Loucy (cell line): ENCODE measurements around the gene CKM.

Experiments used
- H2AFZ ChIP-seq: fragments of 200-600 bp; sonication (generic); 2 replicates; pipeline ENCODE4 v1.6.0; 2016; ENCODE audit warnings: antibody characterized with exemption, mild to moderate bottlenecking, low read length, moderate library complexity
- H3F3A ChIP-seq: fragments of 200-600 bp; 2 replicates; pipeline ENCODE4 v1.6.0; 2016; ENCODE audit warnings: antibody characterized with exemption, low read depth, mild to moderate bottlenecking
- H3K27me3 ChIP-seq: fragments of 200-600 bp; sonication (generic); 2 replicates; pipeline ENCODE4 v1.6.1; 2014; ENCODE audit warnings: low read length, mild to moderate bottlenecking; ENCODE audit not compliant: insufficient read depth, poor library complexity, severe bottlenecking
- H3K36me3 ChIP-seq: fragments of 200-600 bp; sonication (generic); 2 replicates; pipeline ENCODE4 v1.6.1; 2016; ENCODE audit warnings: low read length; ENCODE audit not compliant: insufficient read depth
- H3K4me1 ChIP-seq: fragments of 200-600 bp; sonication (generic); 2 replicates; pipeline ENCODE4 v1.5.1; 2014; ENCODE audit warnings: low read length, mild to moderate bottlenecking; ENCODE audit not compliant: insufficient read depth, poor library complexity, severe bottlenecking
- H3K4me2 ChIP-seq: fragments of 200-600 bp; sonication (generic); 2 replicates; pipeline ENCODE4 v1.6.0; 2014; ENCODE audit warnings: antibody characterized with exemption, low read length, low read depth, mild to moderate bottlenecking; ENCODE audit not compliant: poor library complexity, severe bottlenecking
- H3K4me3 ChIP-seq: fragments of 200-600 bp; sonication (generic); 2 replicates; pipeline ENCODE4 v1.5.1; 2014; ENCODE audit warnings: low read length, mild to moderate bottlenecking, mixed read lengths; ENCODE audit not compliant: poor library complexity, severe bottlenecking
- H3K79me2 ChIP-seq: fragments of 200-600 bp; sonication (generic); 2 replicates; pipeline ENCODE4 v1.6.1; 2014; ENCODE audit warnings: low read length; ENCODE audit not compliant: insufficient read depth
- H3K9ac ChIP-seq: fragments of 200-600 bp; sonication (generic); 2 replicates; pipeline ENCODE4 v1.6.0; 2014; ENCODE audit warnings: mild to moderate bottlenecking, low read depth, low read length, moderate library complexity; ENCODE audit not compliant: poor library complexity, severe bottlenecking
- H3K9me2 ChIP-seq: fragments of 200-600 bp; sonication (generic); replicated peaks from 2 replicates; pipeline ENCODE4 v1.6.1; 2016; ENCODE audit warnings: low read depth, low read length, mixed read lengths
- H3K9me3 ChIP-seq: fragments of 200-600 bp; sonication (generic); 2 replicates; pipeline ENCODE4 v1.6.1; 2014; ENCODE audit warnings: mild to moderate bottlenecking, antibody characterized with exemption, low read length, low read depth; ENCODE audit not compliant: insufficient read depth
- H4K20me1 ChIP-seq: fragments of 200-600 bp; sonication (generic); 2 replicates; pipeline ENCODE4 v1.6.0; 2014; ENCODE audit warnings: antibody characterized with exemption, low read length, mild to moderate bottlenecking; ENCODE audit not compliant: insufficient read depth, poor library complexity, severe bottlenecking
- EZH2phosphoT487 ChIP-seq: fragments of 200-600 bp; IDR thresholded peaks from 2 replicates; pipeline ENCODE4 v1.6.1; 2018; ENCODE audit warnings: antibody characterized with exemption, mild to moderate bottlenecking, moderate library complexity, borderline replicate concordance
- TF ChIP-seq, protein P1 (sequence below): fragments of 200-600 bp; sonication (generic); conservative IDR thresholded peaks from 2 replicates; pipeline ENCODE4 v1.5.1; 2014; ENCODE audit warnings: mild to moderate bottlenecking, antibody characterized with exemption, low read length

CKM gene

GRCh38 chr19:45322311-45322710 lies 364 bp downstream of the CKM start:
- TF ChIP-seq EZH2phosphoT487 = no peak
- TF ChIP-seq, protein P1, sequence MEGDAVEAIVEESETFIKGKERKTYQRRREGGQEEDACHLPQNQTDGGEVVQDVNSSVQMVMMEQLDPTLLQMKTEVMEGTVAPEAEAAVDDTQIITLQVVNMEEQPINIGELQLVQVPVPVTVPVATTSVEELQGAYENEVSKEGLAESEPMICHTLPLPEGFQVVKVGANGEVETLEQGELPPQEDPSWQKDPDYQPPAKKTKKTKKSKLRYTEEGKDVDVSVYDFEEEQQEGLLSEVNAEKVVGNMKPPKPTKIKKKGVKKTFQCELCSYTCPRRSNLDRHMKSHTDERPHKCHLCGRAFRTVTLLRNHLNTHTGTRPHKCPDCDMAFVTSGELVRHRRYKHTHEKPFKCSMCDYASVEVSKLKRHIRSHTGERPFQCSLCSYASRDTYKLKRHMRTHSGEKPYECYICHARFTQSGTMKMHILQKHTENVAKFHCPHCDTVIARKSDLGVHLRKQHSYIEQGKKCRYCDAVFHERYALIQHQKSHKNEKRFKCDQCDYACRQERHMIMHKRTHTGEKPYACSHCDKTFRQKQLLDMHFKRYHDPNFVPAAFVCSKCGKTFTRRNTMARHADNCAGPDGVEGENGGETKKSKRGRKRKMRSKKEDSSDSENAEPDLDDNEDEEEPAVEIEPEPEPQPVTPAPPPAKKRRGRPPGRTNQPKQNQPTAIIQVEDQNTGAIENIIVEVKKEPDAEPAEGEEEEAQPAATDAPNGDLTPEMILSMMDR = no peak
- no peak overlapping the region for H3K9ac ChIP-seq
- H3K36me3 ChIP-seq = no peaks in the 10 kb centered on the region
- no peaks in the 10 kb centered on the region for H3K79me2 ChIP-seq
- H3K4me1 ChIP-seq = no peaks in the 10 kb centered on the region
- no peaks in the 10 kb centered on the region for H3K9me2 ChIP-seq
- no peaks in the 10 kb centered on the region for H3K27me3 ChIP-seq
- H3K9me3 ChIP-seq = no peaks in the 10 kb centered on the region
- H3K4me3 ChIP-seq = no peak overlapping the region
- no peak overlapping the region for H2AFZ ChIP-seq
- no peaks in the 10 kb centered on the region for H3F3A ChIP-seq
- H3K4me2 ChIP-seq = no peak overlapping the region
- no peaks in the 10 kb centered on the region for H4K20me1 ChIP-seq

- no peaks in the 10 kb centered on the region for H4K20me1 ChIP-seq
- H3K27me3 ChIP-seq = no peaks in the 10 kb centered on the region
- no peaks in the 10 kb centered on the region for H3K79me2 ChIP-seq
- no peak overlapping the region for H2AFZ ChIP-seq
- no peaks in the 10 kb centered on the region for H3F3A ChIP-seq
- no peaks in the 10 kb centered on the region for H3K9me2 ChIP-seq
- no peaks in the 10 kb centered on the region for H3K4me1 ChIP-seq
- H3K36me3 ChIP-seq = no peaks in the 10 kb centered on the region
- no peak overlapping the region for H3K4me2 ChIP-seq
- H3K9me3 ChIP-seq = no peaks in the 10 kb centered on the region
- TF ChIP-seq, protein P1 = no peak
- no peak for TF ChIP-seq EZH2phosphoT487
- no peak overlapping the region for H3K9ac ChIP-seq
- no peak overlapping the region for H3K4me3 ChIP-seq
Measured at GRCh38 chr19:45321848-45322247, 827 bp downstream of the CKM start.

DNA sequence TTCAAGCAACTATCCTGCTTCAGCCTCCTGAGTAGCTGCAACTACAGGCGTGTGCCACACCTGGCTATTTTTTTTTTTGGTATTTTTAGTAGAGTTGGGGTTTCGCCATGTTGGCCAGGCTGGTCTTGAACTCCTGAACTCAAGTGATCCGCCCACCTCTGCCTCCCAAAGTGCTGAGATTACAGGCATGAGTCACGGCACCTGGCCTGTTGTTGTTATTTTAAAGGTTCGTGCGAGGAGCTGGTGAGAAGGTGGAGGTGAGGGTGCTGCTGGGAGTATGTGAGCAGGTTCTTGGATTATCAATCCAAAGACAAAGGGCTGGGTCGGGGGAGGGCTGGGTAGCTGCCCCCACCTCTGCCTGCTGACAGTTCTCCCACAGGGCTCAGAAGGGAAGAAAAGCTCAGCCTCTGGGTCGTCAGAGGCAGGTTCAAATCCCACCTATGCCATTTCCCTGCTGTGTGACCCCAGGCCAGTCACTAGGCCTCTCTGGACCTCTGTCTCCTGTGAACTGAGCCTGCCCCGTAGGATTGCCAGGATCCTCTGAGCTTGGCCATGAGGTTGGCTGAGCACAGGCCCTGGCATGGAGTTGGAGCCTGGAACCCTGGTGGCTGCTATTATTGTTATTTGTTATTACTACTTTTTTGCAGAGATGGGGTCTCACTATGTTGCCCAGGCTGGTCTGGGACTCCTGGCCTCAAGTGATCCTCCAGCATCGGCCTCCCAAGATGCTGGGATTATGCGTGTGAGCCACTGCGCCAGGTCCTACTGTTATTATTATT lies 1.5 kb downstream of the CKM start:
- no peaks in the 10 kb centered on the region for H3K4me1 ChIP-seq
- H2AFZ ChIP-seq = no peak overlapping the region
- no peaks in the 10 kb centered on the region for H3K9me2 ChIP-seq
- no peaks in the 10 kb centered on the region for H3K79me2 ChIP-seq
- no peaks in the 10 kb centered on the region for H4K20me1 ChIP-seq
- no peak overlapping the region for H3K4me2 ChIP-seq
- H3K9ac ChIP-seq = no peak overlapping the region
- H3F3A ChIP-seq = no peaks in the 10 kb centered on the region
- TF ChIP-seq EZH2phosphoT487 = no peak
- TF ChIP-seq, protein P1 = no peak
- no peaks in the 10 kb centered on the region for H3K27me3 ChIP-seq
- no peaks in the 10 kb centered on the region for H3K36me3 ChIP-seq
- no peak overlapping the region for H3K4me3 ChIP-seq
- no peaks in the 10 kb centered on the region for H3K9me3 ChIP-seq
